GM19455 (cell line): ENCODE measurements around the gene TTC28.
"Not testable (repeated sequence)": the region's sequence is repeated elsewhere in the genome, so short reads cannot be mapped to it uniquely, and the experiment has no call there.

Experiments used
- ATAC-seq: cut with Tn5 transposase; IDR thresholded peaks from one replicate; pipeline ENCODE4 v1.9.1; 2021; ENCODE audit not compliant: unreplicated experiment

Gene TTC28

DNA sequence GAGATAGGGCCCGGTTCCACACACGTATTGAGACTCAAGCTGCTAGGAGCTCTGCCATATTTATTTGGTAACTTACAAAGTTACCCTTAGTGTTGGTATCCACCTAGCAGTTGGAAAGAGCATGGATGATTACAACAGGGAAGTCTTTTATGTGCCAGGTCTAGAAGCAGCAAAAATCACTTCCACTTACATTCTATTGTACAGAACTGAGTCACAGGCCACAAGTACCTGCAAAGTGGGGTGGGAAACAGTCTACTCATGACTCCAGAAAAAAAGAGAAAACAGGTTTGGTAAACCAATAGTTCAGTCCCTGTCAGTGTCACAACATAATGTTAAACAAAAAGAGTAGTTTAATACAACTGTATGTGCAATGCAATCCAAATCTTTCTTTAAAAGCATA is 480.9 kb downstream of the TTC28 start:
- ATAC-seq = no peak

DNA sequence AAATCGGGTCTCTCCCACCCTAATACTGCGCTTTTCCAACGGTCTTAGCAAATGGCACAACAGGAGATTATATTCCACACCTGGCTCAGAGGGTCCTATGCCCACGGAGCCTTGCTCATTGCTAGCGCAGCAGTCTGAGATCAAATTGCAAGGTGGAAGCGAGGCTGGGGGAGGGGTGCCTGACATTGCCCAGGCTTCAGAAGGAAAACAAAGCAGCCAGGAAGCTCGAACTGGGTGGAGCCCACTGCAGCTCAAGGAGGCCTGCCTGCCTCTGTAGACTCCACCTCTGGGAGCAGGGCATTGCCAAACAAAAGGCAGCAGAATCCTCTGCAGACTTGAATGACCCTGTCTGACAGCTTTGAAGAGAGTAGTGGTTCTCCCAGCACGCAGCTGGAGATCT is 488.1 kb downstream of the TTC28 start:
- ATAC-seq = not testable (repeated sequence)

DNA sequence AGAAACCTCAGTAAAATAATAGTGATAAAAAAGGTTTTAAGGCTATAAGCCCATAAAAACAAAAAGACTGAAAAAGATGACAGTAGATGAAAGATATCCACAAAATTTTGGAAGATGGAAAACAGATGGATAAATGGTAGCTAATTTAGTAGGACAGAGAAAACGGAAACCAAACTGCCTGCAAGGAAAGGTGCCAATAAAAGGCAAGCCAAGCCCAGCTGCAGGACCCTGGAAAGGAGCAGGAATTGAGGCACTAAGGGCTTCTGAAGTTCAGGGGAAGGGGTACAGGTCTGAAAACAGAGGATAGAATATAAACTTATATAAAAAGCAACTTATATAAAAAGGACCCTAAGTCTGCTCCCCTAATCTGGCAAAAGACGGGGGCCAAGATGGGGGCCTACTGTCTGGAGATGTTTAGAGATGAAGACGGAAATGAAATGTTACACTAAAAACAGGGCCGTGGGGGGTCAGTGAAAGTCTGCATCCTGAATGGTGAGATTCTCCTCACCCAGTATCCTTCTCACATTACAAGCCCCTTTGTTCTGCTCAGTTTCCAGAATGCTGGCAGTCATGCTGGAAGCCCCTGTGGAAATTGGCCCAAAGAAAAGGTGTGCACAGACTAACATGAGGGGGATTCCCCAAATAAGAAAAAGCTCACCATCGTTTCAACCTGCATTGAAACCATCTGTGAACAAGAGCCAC is 491.3 kb downstream of the TTC28 start:
- ATAC-seq = no peak

DNA sequence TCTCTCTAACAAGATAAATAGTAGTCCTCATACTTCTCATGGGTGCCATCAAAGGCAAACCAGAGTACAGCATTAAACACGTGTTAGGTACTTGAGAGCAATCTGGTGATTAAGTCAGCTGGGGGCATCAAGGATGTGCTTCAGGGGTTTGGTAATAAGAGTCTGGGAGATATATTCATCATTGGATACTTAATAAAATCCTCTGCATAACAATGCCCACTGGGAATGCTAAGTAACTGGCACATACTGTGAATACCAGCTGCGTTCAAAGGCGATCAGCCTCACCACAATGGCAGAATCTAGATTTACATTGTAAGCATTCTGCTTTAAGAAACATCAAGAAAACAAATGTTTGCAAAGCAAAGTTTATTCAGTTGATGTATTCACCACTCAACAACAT is 492.0 kb downstream of the TTC28 start:
- ATAC-seq = no peak

- ATAC-seq = no peak
These were observed 493.0 kb downstream of the TTC28 start for GRCh38 chr22:28186641-28187040.

DNA sequence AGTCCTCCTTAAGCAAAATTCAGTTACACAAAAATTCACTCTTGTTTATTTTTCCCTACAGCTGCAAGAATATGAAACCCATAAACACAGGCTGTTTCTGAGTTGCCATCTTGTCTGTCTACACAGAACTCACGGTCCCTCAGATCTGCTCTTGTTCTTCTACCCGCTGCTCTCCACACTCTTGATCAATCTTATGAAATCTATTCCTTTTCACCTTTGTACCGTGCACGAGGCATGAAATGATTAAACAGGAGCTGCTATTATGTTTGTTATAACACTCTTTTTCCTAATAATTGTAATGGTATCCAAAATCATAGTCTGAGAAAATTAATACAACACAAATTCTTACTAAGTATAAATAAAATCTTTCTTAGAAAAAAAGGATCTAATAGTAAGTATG is 494.5 kb downstream of the TTC28 start:
- ATAC-seq = no peak

DNA sequence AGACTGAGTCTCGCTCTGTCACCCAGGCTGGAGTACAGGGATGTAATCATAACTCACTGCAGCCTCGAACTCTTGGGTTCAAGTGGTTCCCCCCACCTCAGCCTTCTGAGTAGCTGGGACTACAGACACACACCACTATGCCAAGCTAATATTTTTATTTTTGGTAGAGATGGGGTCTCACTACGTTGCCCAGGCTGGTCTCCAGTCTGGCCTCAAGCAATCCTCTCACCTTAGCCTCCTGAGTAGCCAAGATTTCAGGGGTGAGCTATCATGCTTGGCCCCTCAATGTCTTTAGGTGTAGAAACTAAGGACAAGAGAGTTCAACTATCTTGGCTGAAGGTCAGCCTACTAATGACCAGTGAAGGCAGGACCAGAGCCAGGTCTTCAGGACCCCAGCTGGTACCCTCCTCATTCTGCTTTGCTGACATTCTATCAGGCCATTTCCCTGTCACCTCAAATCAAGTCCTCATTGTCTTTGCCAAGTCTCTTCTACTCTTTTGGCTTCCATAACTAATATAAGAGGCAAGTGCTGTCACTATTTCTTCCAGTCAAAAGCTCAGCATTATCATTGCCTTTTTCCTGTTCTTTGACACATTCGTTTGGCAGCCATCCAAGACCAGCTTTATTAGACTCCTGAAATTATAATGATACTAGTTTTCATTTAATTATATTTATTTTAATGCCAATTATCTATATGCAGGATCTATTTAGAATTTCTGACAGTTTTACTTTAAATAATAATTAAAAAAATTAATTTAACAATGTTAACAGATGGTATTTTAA is 496.4 kb downstream of the TTC28 start:
- no peak for ATAC-seq

DNA sequence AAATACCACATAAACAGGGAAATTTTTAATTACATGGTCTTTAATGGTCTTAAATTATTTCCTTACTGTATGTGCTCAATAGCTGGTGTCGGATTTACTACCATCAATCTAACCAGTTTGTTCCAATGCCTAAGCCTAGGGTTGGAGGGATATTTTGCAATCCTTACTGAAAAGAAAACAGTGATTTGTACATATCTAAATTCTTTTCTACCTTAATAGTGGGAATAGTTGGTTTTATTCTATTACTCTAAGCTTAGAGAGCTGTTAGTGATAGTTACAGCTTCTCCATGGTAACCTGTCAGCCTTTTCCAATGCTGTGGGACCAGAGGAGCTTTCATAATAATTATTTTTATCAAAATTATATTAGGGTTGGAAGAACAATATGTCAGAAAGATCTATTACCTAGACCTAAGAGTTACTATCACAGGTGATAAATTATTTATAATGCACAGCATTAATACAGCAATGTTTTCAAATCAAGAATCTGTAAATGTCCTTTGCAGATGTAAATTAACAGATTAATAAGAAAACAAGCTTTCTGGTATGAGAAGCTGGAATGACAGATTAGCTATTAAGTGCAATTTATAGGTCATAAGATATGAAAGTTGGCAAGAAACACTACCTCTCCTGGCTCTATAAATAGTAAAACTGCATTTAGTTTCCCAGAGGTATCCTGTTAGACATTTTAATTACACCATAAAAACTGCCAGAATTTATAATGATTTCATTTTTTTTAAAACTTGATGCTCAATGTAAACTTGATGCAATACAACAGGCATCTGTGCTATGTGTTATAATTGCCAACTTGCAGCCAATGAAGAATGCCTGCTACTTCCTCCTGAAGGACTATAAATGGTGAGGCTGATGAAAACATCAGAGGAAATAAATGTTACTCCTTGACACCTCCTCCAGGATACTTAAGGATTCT is 498.6 kb downstream of the TTC28 start:
- no peak for ATAC-seq

DNA sequence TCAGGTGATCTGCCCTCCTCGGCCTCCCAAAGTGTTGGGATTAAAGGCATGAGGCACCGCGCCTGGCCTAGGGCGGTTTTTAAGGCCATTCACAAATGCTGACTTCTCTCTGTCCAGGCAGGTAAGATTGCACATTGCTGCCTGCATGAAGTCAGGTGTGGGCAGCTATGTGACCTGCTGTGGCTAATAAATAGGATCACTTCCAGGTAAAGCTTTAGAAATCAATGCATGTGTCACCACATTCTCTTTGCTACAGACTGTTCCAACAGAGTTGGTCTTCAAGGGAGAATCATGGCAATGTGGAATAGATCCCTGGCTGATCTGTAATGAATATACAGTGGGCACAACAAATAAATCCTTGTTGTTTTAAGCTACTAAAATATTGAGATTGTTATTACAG is 500.2 kb downstream of the TTC28 start:
- no peak for ATAC-seq

- no peak for ATAC-seq
These were observed 503.7 kb downstream of the TTC28 start for GRCh38 chr22:28175730-28176492.

- ATAC-seq = no peak
These were observed 505.1 kb downstream of the TTC28 start for GRCh38 chr22:28174509-28174908.

DNA sequence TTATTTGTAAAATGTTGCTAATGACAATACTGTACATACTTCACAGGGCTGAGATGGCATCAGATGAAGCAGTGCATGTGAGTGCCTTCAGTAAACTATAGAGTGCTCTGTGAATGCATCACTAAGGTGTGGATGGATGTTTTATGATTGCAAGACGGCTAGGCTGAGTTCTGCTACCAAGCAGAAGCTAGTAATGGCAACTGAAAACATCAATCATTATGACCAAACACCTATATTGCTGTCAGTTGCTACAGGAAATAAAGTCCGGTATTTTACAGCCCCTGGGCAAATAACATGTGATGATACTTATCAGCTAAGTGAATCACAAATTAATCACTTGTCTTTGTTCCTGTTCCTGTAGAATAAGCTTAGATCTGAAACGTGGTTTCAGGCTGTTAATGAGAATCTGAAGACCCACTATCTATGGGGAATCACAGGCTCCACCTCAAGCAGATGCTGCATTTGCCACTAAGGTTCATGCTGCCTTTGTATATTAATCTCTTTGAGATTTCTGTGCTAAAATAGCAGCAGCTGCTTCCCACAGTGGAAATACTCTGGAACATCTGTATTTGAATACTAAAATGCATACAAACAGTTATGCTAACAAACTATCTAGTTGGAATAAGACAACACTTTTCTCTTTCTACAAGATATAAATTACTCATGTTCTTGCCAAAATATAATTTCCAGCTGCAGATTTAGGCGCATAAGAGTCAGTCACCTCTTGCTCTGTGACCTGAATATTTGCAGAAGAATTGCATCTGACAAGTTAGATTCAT is 506.6 kb downstream of the TTC28 start:
- ATAC-seq = no peak

DNA sequence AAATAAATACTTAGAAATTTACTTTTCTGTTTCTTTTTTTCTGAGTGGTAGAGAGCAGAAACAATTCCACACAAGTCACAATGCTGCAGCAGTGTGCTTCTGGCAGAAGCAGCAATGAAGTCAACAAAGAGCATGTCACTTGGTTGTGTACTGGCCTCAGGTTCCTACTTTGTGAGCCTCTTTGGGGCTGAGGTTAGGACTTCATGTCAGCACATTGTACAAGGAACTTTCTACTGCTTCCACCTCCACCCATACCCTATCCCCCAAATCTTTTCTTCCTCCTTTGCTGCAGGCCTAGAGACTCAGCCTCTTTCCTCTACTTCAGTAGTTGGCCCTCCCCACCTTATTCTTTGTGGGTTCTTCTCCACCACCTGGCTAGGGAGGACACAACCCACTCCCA is 507.9 kb downstream of the TTC28 start:
- no peak for ATAC-seq

DNA sequence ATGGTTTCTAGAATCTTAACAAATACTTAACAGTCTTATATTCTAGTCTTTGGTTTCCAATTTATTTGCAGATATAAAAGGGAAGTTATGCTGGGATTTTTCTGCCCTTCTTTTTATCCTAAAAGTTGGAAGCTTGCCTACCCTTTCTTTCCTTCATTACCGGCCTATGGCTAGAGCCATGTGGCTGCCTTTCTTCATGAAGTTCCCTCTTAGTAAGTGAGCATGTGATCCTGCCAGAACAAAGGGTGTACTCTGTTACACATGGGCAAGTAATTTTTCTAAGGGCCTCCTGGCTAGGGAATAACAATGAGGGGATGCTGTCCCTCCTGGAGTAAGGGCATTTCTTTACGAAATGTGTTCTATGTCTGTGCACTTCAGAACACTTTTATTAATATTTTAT is 508.5 kb downstream of the TTC28 start:
- no peak for ATAC-seq

- ATAC-seq = not testable (repeated sequence)
These were observed 510.3 kb downstream of the TTC28 start for GRCh38 chr22:28169314-28169713.

DNA sequence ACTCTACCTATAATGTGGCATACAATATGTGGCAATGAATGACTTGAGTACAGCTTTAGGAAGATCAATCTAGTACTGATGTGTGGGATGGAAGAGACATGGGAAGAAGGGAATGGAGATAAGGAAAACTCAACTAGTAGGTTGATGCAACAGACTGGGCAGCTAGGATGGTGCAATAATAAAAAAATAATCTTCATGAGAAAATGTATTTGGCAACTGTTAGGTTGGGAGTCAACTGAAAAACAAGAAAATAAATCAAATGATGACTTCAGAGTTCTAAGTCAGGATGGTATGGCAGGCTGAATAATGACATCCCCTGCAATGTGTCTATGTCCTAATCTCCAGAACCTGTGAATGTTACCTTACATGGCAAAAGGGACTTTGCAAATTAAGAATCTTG is 523.8 kb downstream of the TTC28 start:
- no peak for ATAC-seq

DNA sequence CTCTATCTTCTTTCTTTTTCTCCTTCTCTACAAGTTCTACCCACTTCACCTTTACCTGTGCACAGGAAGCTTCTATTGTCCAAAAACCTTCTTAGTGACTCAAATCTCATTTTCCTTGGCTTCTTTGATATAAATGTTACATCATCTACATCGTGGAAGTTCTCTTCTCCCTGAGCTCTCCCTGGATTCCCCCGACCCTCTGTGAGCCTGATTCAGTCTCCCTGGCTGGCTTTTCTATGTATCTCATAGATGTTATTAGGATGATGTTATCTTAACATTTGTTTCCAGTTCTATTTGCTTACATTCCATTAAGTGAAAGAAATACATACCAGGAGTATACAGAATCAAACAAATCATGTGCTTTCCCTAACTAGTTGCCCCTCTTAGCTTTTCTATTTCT is 524.8 kb downstream of the TTC28 start:
- no peak for ATAC-seq

GRCh38 chr22:28151151-28151816 is 528.4 kb downstream of the TTC28 start:
- ATAC-seq = no peak

GRCh38 chr22:28148816-28149465 is 530.7 kb downstream of the TTC28 start:
- no peak for ATAC-seq
